H1 (cell line): ENCODE measurements around the gene ALLC. TPM values are rescaled to one million over a fixed set of nuclear protein-coding genes. Genes with fewer than 3 reads are reported as not detected.

Source experiments
- CTCF ChIA-PET: fragments of 300-600 bp; sonication (Branson Sonifier 250); formaldehyde crosslinking; loops from one replicate; lab custom pipeline; 2021; ENCODE audit not compliant: partially characterized antibody; lab: Charles Lee
- POLR2A ChIA-PET: fragments of 300-600 bp; sonication (Branson Sonifier 250); formaldehyde crosslinking; loops from one replicate; lab custom pipeline; 2021; ENCODE audit warnings: inconsistent platforms; ENCODE audit not compliant: partially characterized antibody; lab: Charles Lee
- DNase-seq, 2 experiments: peaks; one replicate each; pipeline versions ENCODE4 v3.0.0 to v3.0.0-alpha.2; 2010 to 2022; ENCODE audit warnings: low spot score in 2 of 2, low read depth in 1 of 2, mixed read lengths in 1 of 2
- FAIRE-seq: peaks from 2 replicates; lab custom pipeline; 2011; peaks lifted over from hg19 to GRCh38; lab: Jason Lieb, UNC
- H2AFZ ChIP-seq: 2 replicates; pipeline ENCODE4 v1.8.1; 2012; ENCODE audit warnings: low read length, inconsistent platforms
- H2AK5ac ChIP-seq: 2 replicates; pipeline ENCODE4 v1.6.1; 2013; ENCODE audit warnings: low read depth, low read length
- H2BK120ac ChIP-seq: replicated peaks from 2 replicates; pipeline ENCODE3; 2013; ENCODE audit warnings: low read depth, low read length, inconsistent platforms
- H2BK12ac ChIP-seq: 2 replicates; pipeline ENCODE4 v1.6.1; 2013; ENCODE audit warnings: low read depth, low read length
- H2BK15ac ChIP-seq: 2 replicates; pipeline ENCODE4 v1.6.1; 2013; ENCODE audit warnings: low read length
- H2BK20ac ChIP-seq: 2 replicates; pipeline ENCODE4 v1.6.1; 2013; ENCODE audit warnings: low read length
- H2BK5ac ChIP-seq: 2 replicates; pipeline ENCODE4 v1.6.1; 2013; ENCODE audit warnings: low read depth, low read length
- H3K14ac ChIP-seq: 2 replicates; pipeline ENCODE4 v1.6.1; 2013; ENCODE audit warnings: inconsistent platforms; ENCODE audit not compliant: insufficient read length
- H3K18ac ChIP-seq: 2 replicates; pipeline ENCODE4 v1.6.1; 2013; ENCODE audit warnings: low read length; ENCODE audit errors: extremely low read depth
- H3K23ac ChIP-seq: 2 replicates; pipeline ENCODE4 v1.6.1; 2013; ENCODE audit warnings: inconsistent platforms; ENCODE audit not compliant: insufficient read length
- H3K23me2 ChIP-seq: 2 replicates; pipeline ENCODE4 v1.6.1; 2013; ENCODE audit warnings: low read depth, low read length
- H3K27ac ChIP-seq: 2 replicates; pipeline ENCODE4 v1.6.1; 2011; ENCODE audit warnings: low read depth, low read length, inconsistent platforms
- H3K27me3 ChIP-seq, 4 experiments: replicated peaks in 1 of 4; 1 replicate in 1 of 4; 2 replicates in 3 of 4; pipeline versions ENCODE4 v1.6.1 to v1.8.1; 2011 to 2013; ENCODE audit warnings: low read length in 3 of 4, mild to moderate bottlenecking in 3 of 4, inconsistent platforms in 2 of 4, mixed read lengths in 2 of 4, moderate library complexity in 1 of 4; ENCODE audit not compliant: control insufficient read depth in 3 of 4, insufficient read depth in 3 of 4; ENCODE audit errors: extremely low read depth in 1 of 4
- H3K36me3 ChIP-seq, 4 experiments: 2 replicates each; pipeline versions ENCODE4 v1.6.1 to v1.8.1; 2011 to 2013; ENCODE audit warnings: mild to moderate bottlenecking in 4 of 4, low read length in 3 of 4, moderate library complexity in 2 of 4, control low read depth in 1 of 4, inconsistent platforms in 1 of 4; ENCODE audit not compliant: insufficient read depth in 4 of 4, control insufficient read depth in 2 of 4
- H3K4ac ChIP-seq: replicated peaks from 2 replicates; pipeline ENCODE3; 2013; ENCODE audit warnings: low read length, low read depth, mixed read lengths, inconsistent platforms; ENCODE audit not compliant: insufficient read length
- H3K4me1 ChIP-seq, 4 experiments: replicated peaks in 1 of 4; 1 replicate in 1 of 4; 2 replicates in 3 of 4; pipeline versions ENCODE4 v1.6.1 to v1.8.1; 2011 to 2013; ENCODE audit warnings: low read length in 3 of 4, inconsistent platforms in 2 of 4, mixed read lengths in 1 of 4; ENCODE audit not compliant: insufficient read depth in 4 of 4, control insufficient read depth in 3 of 4
- H3K4me2 ChIP-seq, 2 experiments: 2 replicates each; pipeline versions ENCODE4 v1.6.1 to v1.8.1; 2011 to 2013; ENCODE audit warnings: low read depth in 2 of 2, low read length in 2 of 2, control low read depth in 1 of 2, inconsistent platforms in 1 of 2, mild to moderate bottlenecking in 1 of 2; ENCODE audit not compliant: insufficient read depth in 1 of 2
- H3K4me3 ChIP-seq, 4 experiments: fragments of 200-600, 300-600 bp in 1 of 4; sonication (generic), shearing (Covaris generic), sonication (Bioruptor Twin) in 1 of 4; 2 replicates each; pipeline versions ENCODE4 v1.5.1 to v1.8.1; 2011 to 2016; ENCODE audit warnings: low read length in 4 of 4, low read depth in 3 of 4, control low read depth in 2 of 4, inconsistent platforms in 2 of 4, mild to moderate bottlenecking in 2 of 4, mixed read lengths in 1 of 4, moderate library complexity in 1 of 4; ENCODE audit not compliant: insufficient read depth in 2 of 4; ENCODE audit errors: extremely low read depth in 1 of 4
- H3K56ac ChIP-seq: replicated peaks from 2 replicates; pipeline ENCODE3; 2013; ENCODE audit warnings: low read depth, mild to moderate bottlenecking, mixed read lengths, low read length, inconsistent platforms; ENCODE audit not compliant: insufficient read length
- H3K79me1 ChIP-seq: 2 replicates; pipeline ENCODE4 v1.6.1; 2013; ENCODE audit warnings: low read depth, low read length, control low read depth
- H3K79me2 ChIP-seq, 2 experiments: 2 replicates each; pipeline versions ENCODE4 v1.6.1 to v1.8.1; 2012 to 2013; ENCODE audit warnings: low read length in 2 of 2, mild to moderate bottlenecking in 2 of 2, inconsistent platforms in 1 of 2; ENCODE audit not compliant: insufficient read depth in 2 of 2, control insufficient read depth in 1 of 2
- H3K9ac ChIP-seq, 4 experiments: replicated peaks in 1 of 4; 1 replicate in 1 of 4; 2 replicates in 3 of 4; pipeline versions ENCODE4 v1.6.1 to v1.8.1; 2011 to 2013; ENCODE audit warnings: low read depth in 3 of 4, low read length in 3 of 4, control low read depth in 2 of 4, mild to moderate bottlenecking in 2 of 4, moderate library complexity in 2 of 4, inconsistent platforms in 1 of 4; ENCODE audit errors: extremely low read depth in 1 of 4
- H3K9me3 ChIP-seq, 2 experiments: 2 replicates each; pipeline versions ENCODE4 v1.6.1 to v1.8.1; 2012 to 2013; ENCODE audit warnings: mild to moderate bottlenecking in 2 of 2, moderate library complexity in 2 of 2, control low read depth in 1 of 2, inconsistent platforms in 1 of 2, low read depth in 1 of 2, low read length in 1 of 2, mixed read lengths in 1 of 2; ENCODE audit not compliant: insufficient read depth in 2 of 2
- H4K20me1 ChIP-seq, 2 experiments: replicated peaks in 1 of 2; 2 replicates each; pipeline versions ENCODE3 to v1.8.1; 2011 to 2013; ENCODE audit warnings: inconsistent platforms in 2 of 2, low read length in 2 of 2, mild to moderate bottlenecking in 1 of 2; ENCODE audit not compliant: insufficient read depth in 2 of 2, control insufficient read depth in 1 of 2
- H4K5ac ChIP-seq: 2 replicates; pipeline ENCODE4 v1.6.1; 2013; ENCODE audit warnings: low read length, low read depth, mixed read lengths, inconsistent platforms; ENCODE audit not compliant: insufficient read length
- H4K8ac ChIP-seq: 2 replicates; pipeline ENCODE4 v1.8.0; 2013; ENCODE audit warnings: mild to moderate bottlenecking, moderate library complexity, low read length, inconsistent platforms; ENCODE audit not compliant: insufficient read depth; ENCODE audit errors: extremely low read depth
- H4K91ac ChIP-seq: replicated peaks from 2 replicates; pipeline ENCODE3; 2013; ENCODE audit warnings: low read length, mixed read lengths, inconsistent platforms; ENCODE audit not compliant: insufficient read length
- ASH2L ChIP-seq: fragments of 200-600, 300-600 bp; sonication (generic); IDR thresholded peaks from one replicate; pipeline ENCODE4 v1.7.1; 2017; ENCODE audit warnings: low read length
- CEBPB ChIP-seq: IDR thresholded peaks from 2 replicates; pipeline ENCODE4 v1.6.1; 2012; ENCODE audit warnings: low read depth, low read length
- EGR1 ChIP-seq: IDR thresholded peaks from 2 replicates; pipeline ENCODE4 v1.6.1; 2011; ENCODE audit warnings: low read depth, low read length, borderline replicate concordance
- HDAC2 ChIP-seq, 2 experiments: fragments of 300-600 bp in 1 of 2; sonication (generic) in 1 of 2; IDR thresholded peaks; 2 replicates each; pipeline ENCODE4 v1.6.1; 2011 to 2012; ENCODE audit warnings: low read depth in 2 of 2, low read length in 2 of 2, mild to moderate bottlenecking in 2 of 2, moderate library complexity in 2 of 2, borderline replicate concordance in 1 of 2, inconsistent platforms in 1 of 2
- HDAC6 ChIP-seq: IDR thresholded peaks from one replicate; pipeline ENCODE4 v1.7.1; 2012; ENCODE audit warnings: low read depth, mild to moderate bottlenecking, inconsistent platforms, low read length, moderate library complexity
- POU5F1 ChIP-seq: IDR thresholded peaks from 2 replicates; pipeline ENCODE4 v1.6.1; 2011; ENCODE audit warnings: low read depth, mild to moderate bottlenecking, low read length, moderate library complexity
- USF2 ChIP-seq: IDR thresholded peaks from 2 replicates; pipeline ENCODE4 v1.6.1; 2011; ENCODE audit warnings: low read length, improper control_type of control experiment
- ZNF274 ChIP-seq: IDR thresholded peaks from 2 replicates; pipeline ENCODE4 v1.7.0; 2012; ENCODE audit warnings: low read length, borderline replicate concordance; ENCODE audit errors: extremely low read depth
- WGBS, 2 experiments: shearing (Covaris generic) in 1 of 2; methylation state at CpG; one replicate each; pipeline versions ENCODE4 v1.1.6 to v1.1.7; 2013 to 2015; ENCODE audit warnings: low lambda C conversion rate in 2 of 2, mixed read lengths in 2 of 2, inconsistent platforms in 1 of 2, low coverage in 1 of 2, missing lambda C conversion rate in 1 of 2; ENCODE audit not compliant: insufficient replicate concordance in 2 of 2, insufficient coverage in 1 of 2, insufficient read length in 1 of 2; ENCODE audit errors: extremely low coverage in 1 of 2, missing lambda C conversion rate in 1 of 2; 5-methylcytosine and 5-hydroxymethylcytosine counted together
- polyA plus RNA-seq, 7 experiments: library from polyadenylated mRNA; depleted of rRNA in 3 of 7; stranded (reverse) in 5 of 7; unstranded in 2 of 7; fragments of >200 nt in 5 of 7; fragments of 200-250 nt in 2 of 7; gene quantifications; 1 replicate in 5 of 7; 2 replicates in 1 of 7; 4 replicates in 1 of 7; pipeline versions ENCODE4 v1.2.1 to v1.2.3, GENCODE V29; 2011 to 2013; ENCODE audit warnings: missing spikeins in 2 of 7, mixed read lengths in 2 of 7
- total RNA-seq: library from RNA; stranded (reverse); fragmentation: NEBNext Ultra II Directional; extraction: Animal tissue kit (Norgen Biotek cat#: 25700); gene quantifications from 2 replicates; pipeline ENCODE4 v1.2.1, GENCODE V29; 2021

The ALLC gene
- total and polyA plus RNA-seq, 2 of the 8 experiments (the other 6 are each of a cell fraction or from before 2014, with no cell fraction given) = not detected

GRCh38 chr2:3608373-3609278 is 49.4 kb upstream of the ALLC start:
- no peak overlapping the region for H3K18ac ChIP-seq
- H3K14ac ChIP-seq = no peak overlapping the region
- H2AK5ac ChIP-seq = no peak overlapping the region
- TF ChIP-seq HDAC6 = no peak
- no peak for TF ChIP-seq ASH2L
- TF ChIP-seq POU5F1 = no peak
- no peak for TF ChIP-seq CEBPB
- no peak for TF ChIP-seq USF2
- TF ChIP-seq HDAC2 (IDR thresholded peaks at IDR 0.05; ENCODE audit: borderline replicate concordance in 1 of 2, low read depth in 2 of 2, low read length in 2 of 2) = no peak
- no peak for TF ChIP-seq ZNF274
- no peak for TF ChIP-seq EGR1
- H3K4ac ChIP-seq = no peak overlapping the region
- CTCF ChIA-PET = interaction anchor here (0.6 kb wide), 3 partner anchors 135 to 1204 kb away, joined by 3 read pairs; no protein-coding TSS in a partner anchor
- H3K4me3 ChIP-seq = no peak overlapping the region
- H4K5ac ChIP-seq = no peak overlapping the region
- no peaks in the 10 kb centered on the region for H4K20me1 ChIP-seq
- no peaks in the 10 kb centered on the region for H3K23me2 ChIP-seq
- 90% methylated on average over 14 of the region's 19 CpGs; no CpG with 5 or more reads in 1 of the 2 experiments for WGBS, 2 experiments
- no peaks in the 10 kb centered on the region for H3K4me1 ChIP-seq
- peak overlapping the region; percentile 8; the same call in 1 of the 2 replicates for H4K8ac ChIP-seq
- H2BK5ac ChIP-seq = no peak overlapping the region
- H3K9me3 ChIP-seq = 0 out of 4 replicates have a peak, but pooled peaks cover 0 to 1% of the 10 kb centered on the region in 2 experiments
- no peak overlapping the region for H3K27ac ChIP-seq
- H2BK15ac ChIP-seq = no peak overlapping the region
- H3K23ac ChIP-seq = no peak overlapping the region
- no peak overlapping the region for H2BK12ac ChIP-seq
- H2BK120ac ChIP-seq = no peak overlapping the region
- no peak overlapping the region for H3K9ac ChIP-seq
- H3K56ac ChIP-seq = no peak overlapping the region
- H3K36me3 ChIP-seq = no peaks in the 10 kb centered on the region
- POLR2A ChIA-PET = interaction anchor here (0.6 to 1.3 kb wide), 2 partner anchors 14 to 26 kb away, joined by 4 to 5 read pairs; partner anchors contain the start of gene COLEC11
- H3K27me3 ChIP-seq = no peaks in the 10 kb centered on the region; a peak in 1 of 7 replicates
- no peak overlapping the region for H2AFZ ChIP-seq
- H3K79me1 ChIP-seq = no peaks in the 10 kb centered on the region
- H3K79me2 ChIP-seq = no peaks in the 10 kb centered on the region
- H2BK20ac ChIP-seq = no peak overlapping the region
- no peak overlapping the region for H3K4me2 ChIP-seq
- no peak for FAIRE-seq
- H4K91ac ChIP-seq = no peak overlapping the region
- no peak for DNase-seq
